SK-N-MC (cell line): ENCODE measurements around the gene CABP4.

Source experiments
- EZH2 ChIP-seq: fragments of 200-600 bp; sonication (generic); IDR thresholded peaks from one replicate; pipeline ENCODE4 v1.6.1; 2017; ENCODE audit warnings: antibody characterized with exemption
- FOXP2 ChIP-seq: optimal IDR thresholded peaks from 2 replicates; pipeline ENCODE3; 2011; ENCODE audit warnings: mild to moderate bottlenecking, moderate library complexity; ENCODE audit not compliant: insufficient read depth; ENCODE audit errors: extremely low read length, control extremely low read depth
- POLR2AphosphoS5 ChIP-seq: IDR thresholded peaks from 2 replicates; pipeline ENCODE4 v1.6.1; 2012; ENCODE audit warnings: mild to moderate bottlenecking, low read depth, low read length, borderline replicate concordance

GRCh38 chr11:67410984-67411784 lies 44.0 kb upstream of the CABP4 start:
- 0 out of 2 replicates have a peak, but pooled peaks have one; percentile 3 for TF ChIP-seq POLR2AphosphoS5
- TF ChIP-seq EZH2 = no peak
- TF ChIP-seq FOXP2 = no peak
